ENCODE data around the gene CYP2F1. TPM values are rescaled to one million over a fixed set of nuclear protein-coding genes. Genes with fewer than 3 reads are reported as not detected.
"Not testable (repeated sequence)": the region's sequence is repeated elsewhere in the genome, so short reads cannot be mapped to it uniquely, and the experiment has no call there.

Gene CYP2F1
- total RNA-seq, 1 donor from 2014 or later, result not detected

DNA sequence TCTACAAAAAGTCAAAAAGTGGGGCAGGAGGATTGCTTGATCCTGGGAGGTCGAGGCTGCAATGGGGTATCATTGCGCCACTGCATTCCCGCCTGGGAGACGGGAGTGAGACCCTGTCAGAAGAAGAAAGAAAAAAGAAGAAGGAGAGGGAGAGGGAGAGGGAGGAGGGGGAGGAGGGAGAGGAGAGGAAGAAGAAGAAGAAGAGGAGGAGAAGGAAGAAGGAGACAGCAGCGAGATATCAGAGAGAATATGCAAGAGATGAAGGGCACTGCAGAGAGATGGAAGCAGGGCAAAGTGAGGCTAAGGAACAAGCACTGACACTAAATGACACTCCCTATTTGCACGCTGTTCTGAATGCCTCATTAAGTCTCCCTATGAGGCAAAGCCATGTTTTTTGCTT lies 14.5 kb downstream of the CYP2F1 start:
- TF ChIP-seq, protein P1, sequence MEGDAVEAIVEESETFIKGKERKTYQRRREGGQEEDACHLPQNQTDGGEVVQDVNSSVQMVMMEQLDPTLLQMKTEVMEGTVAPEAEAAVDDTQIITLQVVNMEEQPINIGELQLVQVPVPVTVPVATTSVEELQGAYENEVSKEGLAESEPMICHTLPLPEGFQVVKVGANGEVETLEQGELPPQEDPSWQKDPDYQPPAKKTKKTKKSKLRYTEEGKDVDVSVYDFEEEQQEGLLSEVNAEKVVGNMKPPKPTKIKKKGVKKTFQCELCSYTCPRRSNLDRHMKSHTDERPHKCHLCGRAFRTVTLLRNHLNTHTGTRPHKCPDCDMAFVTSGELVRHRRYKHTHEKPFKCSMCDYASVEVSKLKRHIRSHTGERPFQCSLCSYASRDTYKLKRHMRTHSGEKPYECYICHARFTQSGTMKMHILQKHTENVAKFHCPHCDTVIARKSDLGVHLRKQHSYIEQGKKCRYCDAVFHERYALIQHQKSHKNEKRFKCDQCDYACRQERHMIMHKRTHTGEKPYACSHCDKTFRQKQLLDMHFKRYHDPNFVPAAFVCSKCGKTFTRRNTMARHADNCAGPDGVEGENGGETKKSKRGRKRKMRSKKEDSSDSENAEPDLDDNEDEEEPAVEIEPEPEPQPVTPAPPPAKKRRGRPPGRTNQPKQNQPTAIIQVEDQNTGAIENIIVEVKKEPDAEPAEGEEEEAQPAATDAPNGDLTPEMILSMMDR (conservative IDR thresholded peaks at IDR 0.05), result no peak
- Mint-ChIP-seq H3K4me1 (ENCODE audit: unreplicated experiment) (peaks cover 8% of the 10 kb centered on the region), H3K36me3 (no peaks in the 10 kb centered on the region), H3K9me3 (no peaks in the 10 kb centered on the region), H3K27me3 (peaks cover 34% of the 10 kb centered on the region), H3K4me3 (no peak overlapping the region), H3K27ac (no peak overlapping the region)
- no peak for DNase-seq (ENCODE audit: extremely low spot score, unreplicated experiment)

DNA sequence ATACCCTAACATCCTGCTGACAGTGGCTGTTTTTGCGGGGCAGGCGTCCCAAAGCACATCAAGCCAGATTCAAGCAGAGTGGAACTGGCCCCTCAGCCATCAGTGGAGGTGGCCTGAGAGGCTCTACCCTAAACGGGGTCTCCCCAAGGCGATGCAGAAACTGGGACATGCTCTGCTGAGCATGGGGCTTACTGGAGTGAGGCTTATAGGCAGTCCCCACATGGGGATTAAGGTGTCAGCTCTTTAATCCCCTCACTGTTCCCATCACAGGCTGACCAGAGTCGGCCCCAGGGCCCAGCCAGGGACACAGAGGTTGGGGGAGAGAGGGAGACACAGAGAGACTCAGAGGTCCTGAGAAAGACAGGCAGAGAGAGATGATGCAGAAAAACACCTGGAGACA lies 17.0 kb downstream of the CYP2F1 start:
- Mint-ChIP-seq H3K9me3 (no peaks in the 10 kb centered on the region), H3K27me3 (peaks cover 40% of the 10 kb centered on the region), H3K4me1 (ENCODE audit: unreplicated experiment) (peaks cover 8% of the 10 kb centered on the region)

DNA sequence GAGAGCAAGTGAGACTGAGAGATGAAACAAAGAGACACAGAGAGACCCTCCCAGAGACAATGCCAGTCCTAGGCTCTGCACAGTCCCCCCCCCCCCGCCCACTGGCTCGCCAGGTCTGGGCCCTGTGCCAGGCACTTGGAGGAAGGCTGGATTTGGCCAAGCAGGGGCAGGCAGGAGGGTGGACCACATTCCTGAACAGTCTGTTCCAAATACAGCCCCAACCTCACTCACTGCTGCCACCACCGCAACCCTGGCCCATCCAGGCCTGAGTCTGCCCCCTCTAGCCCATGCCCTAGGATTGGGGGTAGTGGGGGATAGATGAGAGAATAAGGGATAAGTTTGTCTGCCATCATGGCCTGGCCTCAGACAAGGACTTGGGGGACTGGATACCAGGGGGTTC lies 19.0 kb downstream of the CYP2F1 start:
- no peaks in the 10 kb centered on the region for H3K9me3 Mint-ChIP-seq
- H3K4me3 Mint-ChIP-seq, result no peak overlapping the region
- H3K36me3 Mint-ChIP-seq, result no peaks in the 10 kb centered on the region
- no peak for DNase-seq (ENCODE audit: extremely low spot score, unreplicated experiment)
- H3K27ac Mint-ChIP-seq, result no peak overlapping the region
- no peaks in the 10 kb centered on the region for H3K4me1 Mint-ChIP-seq (ENCODE audit: unreplicated experiment)
- peaks cover 35% of the 10 kb centered on the region for H3K27me3 Mint-ChIP-seq
- TF ChIP-seq, protein P1 (conservative IDR thresholded peaks at IDR 0.05), result no peak

More for the DNA sequence above, 17.0 kb downstream of the CYP2F1 start:
- DNase-seq (ENCODE audit: extremely low spot score, unreplicated experiment), result no peak
- peak overlapping the region; percentile 26 for H3K27ac Mint-ChIP-seq
- H3K36me3 Mint-ChIP-seq, result no peaks in the 10 kb centered on the region
- H3K4me3 Mint-ChIP-seq, result no peak overlapping the region
- TF ChIP-seq, protein P1 (conservative IDR thresholded peaks at IDR 0.05), result no peak

DNA sequence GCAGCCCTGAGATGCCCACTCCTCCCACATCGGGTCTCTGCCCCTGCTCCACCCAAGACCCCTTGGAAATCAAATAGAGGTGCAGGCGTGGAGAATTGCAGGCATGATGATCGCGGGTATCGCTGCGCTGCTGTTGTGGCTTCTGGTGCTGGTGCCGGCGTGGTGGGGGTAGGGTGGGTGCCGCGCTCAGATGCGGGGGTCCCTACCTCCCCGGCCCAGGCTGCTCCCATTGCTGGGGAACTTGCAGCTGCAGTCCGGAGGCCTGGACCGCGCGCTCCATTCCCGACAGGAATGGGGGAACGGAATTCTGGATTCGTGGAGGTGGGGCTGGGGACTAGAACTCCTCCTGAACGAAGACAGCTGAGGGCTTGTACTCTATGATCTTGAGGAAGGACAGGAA lies 20.4 kb downstream of the CYP2F1 start:
- no peaks in the 10 kb centered on the region for H3K4me1 Mint-ChIP-seq (ENCODE audit: unreplicated experiment)
- TF ChIP-seq, protein P1 (conservative IDR thresholded peaks at IDR 0.05), result no peak
- H3K36me3 Mint-ChIP-seq, result no peaks in the 10 kb centered on the region
- peak overlapping the region; percentile 58 for H3K27ac Mint-ChIP-seq
- peak overlapping the region; percentile 59 for H3K4me3 Mint-ChIP-seq
- no peak for DNase-seq (ENCODE audit: extremely low spot score, unreplicated experiment)
- H3K27me3 Mint-ChIP-seq, result peaks cover 35% of the 10 kb centered on the region
- H3K9me3 Mint-ChIP-seq, result no peaks in the 10 kb centered on the region

DNA sequence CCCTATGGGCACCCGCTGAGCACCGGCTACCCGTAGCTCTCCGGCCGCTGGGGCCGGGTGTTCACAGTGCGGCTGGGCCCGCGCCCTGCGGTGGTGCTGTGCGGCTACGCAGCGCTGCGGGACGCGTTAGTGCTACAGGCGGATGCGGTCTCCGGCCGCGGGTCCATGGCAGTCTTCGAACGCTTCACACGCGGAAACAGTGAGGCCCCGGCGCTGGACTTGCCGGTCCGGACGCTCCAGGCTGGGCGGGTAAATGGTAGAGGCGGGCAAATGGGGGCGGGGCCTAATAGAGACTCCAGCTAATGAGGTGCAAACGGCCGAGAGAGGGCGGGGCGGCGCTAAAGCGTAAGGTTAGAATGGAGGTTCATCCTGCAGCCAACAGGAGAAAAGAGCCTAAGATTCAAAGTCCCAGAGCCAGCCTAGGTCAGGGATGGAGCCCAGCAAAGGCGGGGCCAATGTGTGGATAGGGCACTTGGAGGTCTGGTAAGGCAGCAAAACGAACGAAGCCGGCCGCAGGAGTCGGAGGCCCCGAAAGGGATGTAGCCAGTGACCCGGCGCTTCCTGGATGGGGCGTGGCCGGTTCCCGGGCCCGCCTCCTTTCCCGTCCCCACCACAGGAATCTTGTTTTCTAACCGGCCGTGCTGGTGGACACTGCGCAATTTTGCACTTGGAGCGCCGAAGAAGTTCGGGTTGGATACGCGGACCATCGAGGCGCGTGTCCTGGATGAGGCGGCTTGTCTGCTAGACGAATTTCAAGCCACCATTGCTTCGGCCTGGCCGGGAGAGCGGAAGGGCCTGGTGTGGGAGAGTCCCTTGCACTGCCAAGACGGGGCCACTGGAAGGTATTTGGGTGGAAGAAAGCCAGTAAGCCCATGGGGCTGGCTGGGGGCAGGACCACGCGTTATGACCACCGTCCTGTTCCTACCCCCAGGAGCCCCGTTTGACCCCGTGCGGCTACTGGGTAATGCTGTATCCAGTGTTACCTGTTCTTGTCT lies 21.5 kb downstream of the CYP2F1 start:
- not testable (repeated sequence) for H3K9me3 Mint-ChIP-seq; H3K36me3 Mint-ChIP-seq; H3K4me1 Mint-ChIP-seq (ENCODE audit: unreplicated experiment)
- TF ChIP-seq, protein P1 (conservative IDR thresholded peaks at IDR 0.05), result peak; percentile 34
- peak overlapping the region; percentile 86 for H3K27ac Mint-ChIP-seq
- H3K4me3 Mint-ChIP-seq, result peak overlapping the region; percentile 90
- H3K27me3 Mint-ChIP-seq, result peaks cover 32% of the 10 kb centered on the region
- peak; percentile 77 for DNase-seq (ENCODE audit: extremely low spot score, unreplicated experiment)
